ENCODE measurements around the gene FBXO4.

GRCh38 chr5:41983284-41983683 lies 58.2 kb downstream of the FBXO4 start:
- TF ChIP-seq ZNF70 (CRISPR knock-in tag; IDR thresholded peaks at IDR 0.05) (no peak), PPARA (CRISPR knock-in tag; IDR thresholded peaks at IDR 0.05; ENCODE audit: borderline replicate concordance) (no peak), RARB (CRISPR knock-in tag; IDR thresholded peaks at IDR 0.05) (no peak), ZFP3 (CRISPR knock-in tag; IDR thresholded peaks at IDR 0.05) (no peak), GLIS3 (CRISPR knock-in tag; IDR thresholded peaks at IDR 0.05) (no peak), OSR1 (CRISPR knock-in tag; IDR thresholded peaks at IDR 0.05) (no peak), CREB5 (CRISPR knock-in tag; IDR thresholded peaks at IDR 0.05; ENCODE audit: low read depth) (no peak), ZC3H10 (CRISPR knock-in tag; IDR thresholded peaks at IDR 0.05) (no peak), PATZ1 (CRISPR knock-in tag; IDR thresholded peaks at IDR 0.05; ENCODE audit: borderline replicate concordance) (no peak), TCF4 (CRISPR knock-in tag; IDR thresholded peaks at IDR 0.05; ENCODE audit: borderline replicate concordance) (no peak), TOX (CRISPR knock-in tag; IDR thresholded peaks at IDR 0.05; ENCODE audit: borderline replicate concordance) (no peak)
